ENCODE measurements around the gene LYST. TPM values are rescaled to one million over a fixed set of nuclear protein-coding genes. Genes with fewer than 3 reads are reported as not detected.

The LYST gene
- total RNA-seq, 1 donor from 2014 or later, result 72.4 TPM

DNA sequence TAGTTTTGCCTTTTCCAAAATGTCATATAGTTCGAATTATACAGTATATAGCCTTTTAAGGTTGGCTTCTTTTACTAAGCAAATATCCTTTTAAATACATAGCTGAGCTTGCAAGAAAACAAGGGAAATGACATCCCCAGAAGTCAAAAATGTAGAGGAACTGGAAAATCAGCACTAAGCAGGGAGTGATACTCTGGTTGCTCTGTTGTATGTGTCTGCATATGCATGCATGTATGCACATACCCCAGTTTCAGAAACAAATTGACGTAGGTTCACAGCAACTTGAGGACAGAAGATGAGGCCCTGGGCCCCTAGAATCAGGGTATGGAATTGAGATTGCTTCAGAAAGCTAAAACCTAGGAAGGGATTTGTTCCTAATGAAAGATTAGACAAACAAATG, 142.0 kb downstream of the LYST start:
- TF ChIP-seq, protein P1, sequence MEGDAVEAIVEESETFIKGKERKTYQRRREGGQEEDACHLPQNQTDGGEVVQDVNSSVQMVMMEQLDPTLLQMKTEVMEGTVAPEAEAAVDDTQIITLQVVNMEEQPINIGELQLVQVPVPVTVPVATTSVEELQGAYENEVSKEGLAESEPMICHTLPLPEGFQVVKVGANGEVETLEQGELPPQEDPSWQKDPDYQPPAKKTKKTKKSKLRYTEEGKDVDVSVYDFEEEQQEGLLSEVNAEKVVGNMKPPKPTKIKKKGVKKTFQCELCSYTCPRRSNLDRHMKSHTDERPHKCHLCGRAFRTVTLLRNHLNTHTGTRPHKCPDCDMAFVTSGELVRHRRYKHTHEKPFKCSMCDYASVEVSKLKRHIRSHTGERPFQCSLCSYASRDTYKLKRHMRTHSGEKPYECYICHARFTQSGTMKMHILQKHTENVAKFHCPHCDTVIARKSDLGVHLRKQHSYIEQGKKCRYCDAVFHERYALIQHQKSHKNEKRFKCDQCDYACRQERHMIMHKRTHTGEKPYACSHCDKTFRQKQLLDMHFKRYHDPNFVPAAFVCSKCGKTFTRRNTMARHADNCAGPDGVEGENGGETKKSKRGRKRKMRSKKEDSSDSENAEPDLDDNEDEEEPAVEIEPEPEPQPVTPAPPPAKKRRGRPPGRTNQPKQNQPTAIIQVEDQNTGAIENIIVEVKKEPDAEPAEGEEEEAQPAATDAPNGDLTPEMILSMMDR (IDR thresholded peaks at IDR 0.05), result no peak
- ATAC-seq, result no peak
- no peak overlapping the region for H3K27ac ChIP-seq
- peaks cover 92% of the 10 kb centered on the region for H3K36me3 ChIP-seq
- no peaks in the 10 kb centered on the region for H3K9me3 ChIP-seq
- intact Hi-C loops (cut with DNase I), result no loop called here
- H3K4me1 ChIP-seq, result no peaks in the 10 kb centered on the region
- H3K4me3 ChIP-seq, result no peak overlapping the region
- no peak for DNase-seq
- no peaks in the 10 kb centered on the region for H3K27me3 ChIP-seq (ENCODE audit: low read depth)

DNA sequence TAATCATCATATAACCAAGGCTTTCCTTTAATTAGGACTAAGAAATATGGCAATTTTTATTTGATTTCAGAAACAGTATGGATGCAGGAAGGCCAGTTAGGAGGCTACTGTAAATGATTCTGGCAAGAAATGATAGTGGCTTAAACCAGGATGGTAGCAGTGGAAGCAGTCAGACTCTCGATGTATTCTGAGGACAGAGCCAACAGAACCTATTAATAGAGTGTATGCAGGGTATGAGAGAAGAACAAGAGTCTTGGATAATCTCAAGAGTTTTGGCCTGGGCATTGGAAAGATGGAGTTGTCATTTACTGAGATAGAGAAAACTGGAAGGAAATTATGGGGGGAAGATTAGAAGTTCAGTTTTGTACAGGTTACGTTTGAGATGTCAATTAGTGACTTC, 143.8 kb downstream of the LYST start:
- DNase-seq, result no peak
- Histone ChIP-seq H3K4me1 (no peaks in the 10 kb centered on the region), H3K27me3 (ENCODE audit: low read depth) (no peaks in the 10 kb centered on the region), H3K9me3 (no peaks in the 10 kb centered on the region), H3K27ac (no peak overlapping the region), H3K4me3 (no peak overlapping the region), H3K36me3 (peaks cover 91% of the 10 kb centered on the region)
- intact Hi-C loops (cut with DNase I), result no loop called here
- ATAC-seq, result no peak
- TF ChIP-seq, protein P1 (IDR thresholded peaks at IDR 0.05), result no peak

DNA sequence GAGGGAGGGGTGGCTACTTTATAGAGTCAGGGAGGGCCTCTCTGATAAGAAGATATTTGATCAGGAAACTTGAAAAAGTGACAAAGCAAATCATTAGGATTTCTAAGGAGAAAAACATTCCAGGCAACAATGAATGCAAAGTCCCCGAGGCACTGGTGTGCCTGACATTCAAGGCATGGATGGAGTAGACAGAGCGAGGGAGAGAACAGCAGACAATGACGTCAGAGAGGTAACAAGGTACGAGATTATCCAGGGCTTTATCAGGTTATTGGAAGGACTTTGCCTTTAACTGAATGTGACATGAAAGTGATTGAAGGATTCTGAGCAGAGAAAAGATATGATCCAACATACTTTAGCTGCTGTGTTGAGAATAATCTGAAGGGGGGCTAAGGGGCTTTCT, 144.7 kb downstream of the LYST start:
- Histone ChIP-seq H3K4me1 (no peaks in the 10 kb centered on the region), H3K9me3 (no peaks in the 10 kb centered on the region), H3K27me3 (ENCODE audit: low read depth) (no peaks in the 10 kb centered on the region), H3K27ac (no peak overlapping the region), H3K36me3 (peaks cover 90% of the 10 kb centered on the region), H3K4me3 (no peak overlapping the region)
- ATAC-seq, result no peak
- DNase-seq, result no peak
- intact Hi-C loops (cut with DNase I), result no loop called here
- TF ChIP-seq, protein P1 (IDR thresholded peaks at IDR 0.05), result no peak

DNA sequence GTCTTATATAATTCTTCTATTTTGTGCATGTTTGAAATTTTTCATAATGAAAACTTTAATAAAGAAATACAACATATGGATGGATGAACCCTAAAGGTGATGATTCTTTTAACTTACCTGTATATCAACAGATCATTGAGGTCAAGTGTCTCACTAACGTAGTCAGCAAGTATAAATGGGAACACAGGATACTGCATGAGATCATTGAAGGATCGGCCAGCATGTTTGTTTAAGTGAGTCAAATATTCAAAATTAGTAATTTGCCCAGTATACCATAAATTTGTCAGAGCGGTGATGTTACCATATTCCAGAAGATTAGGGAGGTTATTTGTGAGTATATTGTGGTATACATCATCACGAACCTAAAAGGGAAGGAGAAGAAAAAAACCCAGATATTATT, 146.2 kb downstream of the LYST start:
- TF ChIP-seq, protein P1 (IDR thresholded peaks at IDR 0.05), result no peak
- intact Hi-C loops (cut with DNase I), result no loop called here
- Histone ChIP-seq H3K4me1 (no peaks in the 10 kb centered on the region), H3K4me3 (no peak overlapping the region), H3K27ac (no peak overlapping the region), H3K27me3 (ENCODE audit: low read depth) (no peaks in the 10 kb centered on the region), H3K36me3 (peaks cover 94% of the 10 kb centered on the region), H3K9me3 (no peaks in the 10 kb centered on the region)
- DNase-seq (no peak), ATAC-seq (no peak)

DNA sequence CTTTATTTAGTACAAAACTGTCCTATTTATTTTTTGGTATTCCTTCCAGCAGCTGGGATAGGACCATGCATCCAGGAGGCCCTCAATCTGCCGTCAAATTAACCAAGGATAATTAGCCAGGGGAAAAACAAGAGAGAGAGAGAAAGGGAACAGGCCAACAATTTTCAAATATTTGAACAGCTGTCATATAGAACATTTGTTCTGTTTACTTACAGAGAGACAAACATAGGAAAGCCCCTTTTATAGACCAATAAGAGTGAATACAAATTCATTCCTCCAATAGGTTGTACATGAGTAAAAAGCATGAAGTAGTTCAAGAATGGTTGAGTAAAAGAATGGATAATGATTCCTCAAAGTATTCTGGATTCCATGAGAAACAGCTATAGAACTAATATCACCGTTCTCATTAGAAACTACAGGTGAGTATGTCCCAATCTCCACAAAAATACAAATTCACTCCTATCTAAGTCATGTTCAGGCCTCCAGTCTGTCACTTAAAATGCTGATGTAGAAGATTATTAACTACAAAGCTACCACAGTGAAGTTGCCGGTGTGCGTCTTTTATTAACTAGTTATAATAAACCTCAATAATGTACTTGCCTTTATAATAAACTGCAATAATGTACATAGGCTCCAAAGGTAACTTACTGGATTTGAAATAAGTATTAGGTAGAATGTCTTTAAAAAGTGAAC, 152.4 kb downstream of the LYST start:
- DNase-seq, result no peak
- no peaks in the 10 kb centered on the region for H3K4me1 ChIP-seq
- no peak for ATAC-seq
- no peak overlapping the region for H3K4me3 ChIP-seq
- intact Hi-C loops (cut with DNase I), result no loop called here
- TF ChIP-seq, protein P1 (IDR thresholded peaks at IDR 0.05), result no peak
- H3K27me3 ChIP-seq (ENCODE audit: low read depth), result no peaks in the 10 kb centered on the region
- no peak overlapping the region for H3K27ac ChIP-seq
- H3K9me3 ChIP-seq, result no peaks in the 10 kb centered on the region
- peaks cover 78% of the 10 kb centered on the region for H3K36me3 ChIP-seq
